GM12874 (cell line): ENCODE data around the gene GAREM1.

Experiments used
- TF ChIP-seq, protein P1 (sequence below): IDR thresholded peaks from 2 replicates; pipeline ENCODE4 v1.5.1; 2011; ENCODE audit warnings: low read depth, mild to moderate bottlenecking, control low read depth, low read length, moderate library complexity; ENCODE audit not compliant: insufficient read depth

GAREM1 gene

DNA sequence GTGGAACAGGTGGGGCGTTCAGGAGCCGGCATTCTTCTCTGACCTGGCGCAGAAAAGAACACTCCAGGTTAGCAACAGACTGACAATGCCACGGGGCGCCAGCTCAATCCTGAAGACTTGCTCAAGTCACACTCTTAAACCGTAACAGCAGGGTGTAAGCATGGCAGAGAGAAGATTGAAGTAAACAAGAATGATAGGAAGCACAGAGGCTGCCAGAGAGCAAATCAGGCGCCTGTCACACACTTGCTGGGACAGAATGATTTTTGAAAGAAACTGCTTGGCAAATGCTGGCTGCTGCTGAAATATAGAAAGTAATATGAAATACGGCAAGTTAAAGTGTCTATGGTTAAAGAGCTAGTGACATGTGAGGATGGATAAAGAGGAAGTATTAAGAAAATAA is 200.3 kb downstream of the GAREM1 start:
- TF ChIP-seq, protein P1, sequence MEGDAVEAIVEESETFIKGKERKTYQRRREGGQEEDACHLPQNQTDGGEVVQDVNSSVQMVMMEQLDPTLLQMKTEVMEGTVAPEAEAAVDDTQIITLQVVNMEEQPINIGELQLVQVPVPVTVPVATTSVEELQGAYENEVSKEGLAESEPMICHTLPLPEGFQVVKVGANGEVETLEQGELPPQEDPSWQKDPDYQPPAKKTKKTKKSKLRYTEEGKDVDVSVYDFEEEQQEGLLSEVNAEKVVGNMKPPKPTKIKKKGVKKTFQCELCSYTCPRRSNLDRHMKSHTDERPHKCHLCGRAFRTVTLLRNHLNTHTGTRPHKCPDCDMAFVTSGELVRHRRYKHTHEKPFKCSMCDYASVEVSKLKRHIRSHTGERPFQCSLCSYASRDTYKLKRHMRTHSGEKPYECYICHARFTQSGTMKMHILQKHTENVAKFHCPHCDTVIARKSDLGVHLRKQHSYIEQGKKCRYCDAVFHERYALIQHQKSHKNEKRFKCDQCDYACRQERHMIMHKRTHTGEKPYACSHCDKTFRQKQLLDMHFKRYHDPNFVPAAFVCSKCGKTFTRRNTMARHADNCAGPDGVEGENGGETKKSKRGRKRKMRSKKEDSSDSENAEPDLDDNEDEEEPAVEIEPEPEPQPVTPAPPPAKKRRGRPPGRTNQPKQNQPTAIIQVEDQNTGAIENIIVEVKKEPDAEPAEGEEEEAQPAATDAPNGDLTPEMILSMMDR: no peak

- TF ChIP-seq, protein P1: no peak
Measured at GRCh38 chr18:32267463-32267862, 203.2 kb downstream of the GAREM1 start.

DNA sequence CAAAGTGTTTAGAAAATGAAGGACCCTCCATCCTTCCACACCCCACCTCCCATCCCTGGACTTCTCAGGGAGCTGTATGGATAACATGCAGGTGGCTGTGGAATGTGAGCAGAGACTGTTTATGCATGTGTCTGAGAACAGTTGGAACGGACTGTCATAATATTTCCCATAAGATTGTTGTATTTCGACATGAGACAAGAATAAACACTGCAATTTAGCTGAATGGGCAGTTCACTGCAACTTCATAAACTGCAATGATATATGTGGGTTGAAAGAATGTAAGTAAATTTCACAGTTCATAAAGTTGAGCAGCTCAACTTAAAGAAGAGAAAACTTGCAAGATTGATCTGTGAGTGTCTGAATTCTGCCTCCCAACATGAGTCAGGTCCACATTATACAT is 206.3 kb downstream of the GAREM1 start:
- TF ChIP-seq, protein P1: no peak

- TF ChIP-seq, protein P1: no peak
Measured at GRCh38 chr18:32262092-32262491, 208.6 kb downstream of the GAREM1 start.

DNA sequence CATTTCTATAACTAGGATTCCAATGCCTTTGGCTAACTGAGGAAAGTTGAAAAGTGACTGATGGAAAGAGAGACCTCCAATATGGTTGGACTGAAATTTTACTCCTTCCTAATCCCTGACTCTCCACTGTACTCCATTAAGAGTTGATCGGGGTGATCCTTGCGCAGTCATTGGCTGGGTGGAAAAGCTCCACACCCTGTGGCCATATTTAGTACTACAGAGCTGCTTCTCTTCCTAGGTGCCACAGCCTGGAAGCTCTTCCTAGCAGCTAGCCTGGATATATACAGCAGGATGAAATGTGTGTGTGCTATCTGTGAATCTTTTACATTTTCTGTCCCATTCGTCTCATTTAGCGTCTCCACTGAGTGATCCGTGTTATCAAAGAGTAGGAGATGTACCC is 209.7 kb downstream of the GAREM1 start:
- TF ChIP-seq, protein P1: no peak

GRCh38 chr18:32259553-32259952 is 211.1 kb downstream of the GAREM1 start:
- TF ChIP-seq, protein P1: no peak

GRCh38 chr18:32258558-32259204 is 212.0 kb downstream of the GAREM1 start:
- TF ChIP-seq, protein P1: no peak

- TF ChIP-seq, protein P1: no peak
Measured at GRCh38 chr18:32258148-32258547, 212.5 kb downstream of the GAREM1 start.
